K562 (cell line): ENCODE measurements around the gene PBX1. TPM values are rescaled to one million over a fixed set of nuclear protein-coding genes. Genes with fewer than 3 reads are reported as not detected.

Source experiments
- ATAC-seq: fragments of 200-7000 bp; cut with Tn5 transposase; 3 replicates; pipeline ENCODE4 v1.9.1; 2020; ENCODE audit warnings: moderate library complexity
- BruUV-seq: library from RNA; stranded (reverse); fragments of 400-500 nt; replicated peaks from 2 replicates; lab custom pipeline; 2021; lab: Mats Ljungman, UMichigan
- CTCF ChIA-PET: fragments of 300-600 bp; formaldehyde crosslinking; extraction: SDS; loops from one replicate; lab custom pipeline; 2021; ENCODE audit warnings: low intra/inter-chr PET ratio; lab: Yijun Ruan, JAX
- POLR2A ChIA-PET: fragments of 300-600, 350-650 bp; sonication (Branson Sonifier 250); formaldehyde crosslinking; extraction: SDS; loops from one replicate; lab custom pipeline; 2021; ENCODE audit warnings: antibody characterized with exemption, inconsistent platforms; lab: Yijun Ruan, JAX
- DNase-seq, 4 experiments: peaks; one replicate each; pipeline versions ENCODE4 v3.0.0 to v3.0.0-alpha.2; 2011 to 2018; ENCODE audit warnings: low spot score in 3 of 4, mixed read lengths in 3 of 4; ENCODE audit errors: extremely low read depth in 1 of 4
- FAIRE-seq: peaks from 2 replicates; lab custom pipeline; 2011; peaks lifted over from hg19 to GRCh38; lab: Jason Lieb, UNC
- H2AFZ ChIP-seq: 2 replicates; pipeline ENCODE4 v1.6.0; 2011; ENCODE audit warnings: low read depth, low read length, control low read depth, inconsistent platforms
- H3K27ac ChIP-seq: fragments of 200-600 bp; 3 replicates; pipeline ENCODE4 v1.8.0; 2011; ENCODE audit warnings: low read depth, mild to moderate bottlenecking, control low read depth, inconsistent platforms, low read length, moderate library complexity, mixed read lengths; ENCODE audit errors: extremely low read depth
- H3K27me3 ChIP-seq, 2 experiments: fragments of 300-600 bp in 1 of 2; 2 replicates in 1 of 2; 3 replicates in 1 of 2; pipeline versions ENCODE4 v1.6.0 to v1.8.0; 2011; ENCODE audit warnings: inconsistent platforms in 2 of 2, low read length in 2 of 2, mild to moderate bottlenecking in 1 of 2, mixed read lengths in 1 of 2, moderate library complexity in 1 of 2; ENCODE audit not compliant: control insufficient read depth in 2 of 2, insufficient read depth in 2 of 2
- H3K36me3 ChIP-seq: fragments of 300-600 bp; 3 replicates; pipeline ENCODE4 v1.8.0; 2011; ENCODE audit warnings: mild to moderate bottlenecking, low read length, inconsistent platforms; ENCODE audit not compliant: control insufficient read depth, insufficient read depth
- H3K4me1 ChIP-seq, 2 experiments: fragments of 200-600 bp in 1 of 2; replicated peaks in 1 of 2; 2 replicates in 1 of 2; 3 replicates in 1 of 2; pipeline versions ENCODE4 v1.5.1 to v1.8.0; 2011; ENCODE audit warnings: inconsistent platforms in 2 of 2, low read length in 2 of 2, mild to moderate bottlenecking in 1 of 2, mixed read lengths in 1 of 2, moderate library complexity in 1 of 2; ENCODE audit not compliant: control insufficient read depth in 2 of 2, insufficient read depth in 2 of 2
- H3K4me2 ChIP-seq: 2 replicates; pipeline ENCODE4 v1.6.1; 2011; ENCODE audit warnings: low read length, control low read depth, inconsistent platforms, mixed read lengths; ENCODE audit not compliant: insufficient read depth
- H3K4me3 ChIP-seq: fragments of 200-600 bp; sonication (generic), shearing (Covaris generic); 2 replicates; pipeline ENCODE4 v1.5.1; 2016; ENCODE audit warnings: control low read depth, inconsistent platforms
- H3K79me2 ChIP-seq: fragments of 200-600 bp; 3 replicates; pipeline ENCODE4 v1.8.0; 2011; ENCODE audit warnings: low read length, inconsistent platforms; ENCODE audit not compliant: control insufficient read depth, insufficient read depth
- H3K9ac ChIP-seq, 2 experiments: 2 replicates each; pipeline versions ENCODE4 v1.6.0 to v1.6.1; 2011; ENCODE audit warnings: low read depth in 2 of 2, low read length in 2 of 2, control low read depth in 1 of 2, inconsistent platforms in 1 of 2, mild to moderate bottlenecking in 1 of 2, mixed read lengths in 1 of 2; ENCODE audit not compliant: insufficient read depth in 1 of 2
- H3K9me1 ChIP-seq: one replicate; pipeline ENCODE4 v1.6.0; 2011; ENCODE audit warnings: inconsistent platforms, mild to moderate bottlenecking, low read length, moderate library complexity; ENCODE audit not compliant: control insufficient read depth, insufficient read depth
- H3K9me3 ChIP-seq: replicated peaks from 2 replicates; pipeline ENCODE4 v1.5.1; 2011; ENCODE audit warnings: low read depth, low read length, inconsistent platforms; ENCODE audit not compliant: control insufficient read depth, insufficient read depth
- H4K20me1 ChIP-seq: replicated peaks from 2 replicates; pipeline ENCODE4 v1.6.1; 2011; ENCODE audit warnings: low read length, inconsistent platforms, mixed read lengths; ENCODE audit not compliant: control insufficient read depth, insufficient read depth
- CTCF ChIP-seq, 3 experiments: IDR thresholded peaks in 2 of 3; conservative IDR thresholded peaks in 1 of 3; 2 replicates each; pipeline ENCODE4 v1.5.1; 2011 to 2012; ENCODE audit warnings: low read length in 3 of 3, mild to moderate bottlenecking in 3 of 3, control low read depth in 2 of 3, improper control_type of control experiment in 1 of 3, inconsistent platforms in 1 of 3, low read depth in 1 of 3, mixed read lengths in 1 of 3, moderate library complexity in 1 of 3; ENCODE audit not compliant: insufficient read depth in 2 of 3
- NBN ChIP-seq: fragments of 450-650 bp; IDR thresholded peaks from 2 replicates; pipeline ENCODE4 v1.6.1; 2016; ENCODE audit warnings: low read depth, mild to moderate bottlenecking
- NRF1 ChIP-seq, 2 experiments: fragments of 450-650 bp; IDR thresholded peaks in 1 of 2; conservative IDR thresholded peaks in 1 of 2; 2 replicates each; pipeline ENCODE4 v1.6.1; 2014; ENCODE audit warnings: mild to moderate bottlenecking in 2 of 2
- PCBP1 ChIP-seq: fragments of 200-400 bp; formaldehyde crosslinking; IDR thresholded peaks from 2 replicates; pipeline ENCODE4 v1.6.1; 2018; ENCODE audit warnings: mild to moderate bottlenecking, low read depth, low read length; ENCODE audit not compliant: poor library complexity, severe bottlenecking
- RAD21 ChIP-seq, 2 experiments: fragments of 250-450 bp in 1 of 2; fragments of 450-650 bp in 1 of 2; sonication (Bioruptor Pico) in 1 of 2; formaldehyde crosslinking in 1 of 2; IDR thresholded peaks in 1 of 2; conservative IDR thresholded peaks in 1 of 2; 2 replicates each; pipeline versions ENCODE4 v1.4.0 to v1.8.0; 2020 to 2022; ENCODE audit warnings: mild to moderate bottlenecking in 2 of 2, moderate library complexity in 1 of 2
- SMAD4 ChIP-seq: fragments of 250-450 bp; sonication (Bioruptor Pico); conservative IDR thresholded peaks from 2 replicates; pipeline ENCODE4 v1.8.0; 2021; ENCODE audit warnings: inconsistent platforms, mild to moderate bottlenecking, moderate library complexity
- TAF9B ChIP-seq: fragments of 450-650 bp; IDR thresholded peaks from 2 replicates; pipeline ENCODE4 v1.6.1; 2018; ENCODE audit warnings: mild to moderate bottlenecking; ENCODE audit not compliant: partially characterized antibody
- ZBTB8A ChIP-seq: fragments of 450-650 bp; IDR thresholded peaks from 2 replicates; pipeline ENCODE4 v1.6.1; 2018; ENCODE audit warnings: mild to moderate bottlenecking, moderate library complexity; ENCODE audit not compliant: partially characterized antibody
- ZKSCAN1 ChIP-seq: fragments of 150-350 bp; IDR thresholded peaks from 2 replicates; pipeline ENCODE4 v1.6.1; 2016; ENCODE audit warnings: low read depth, low read length
- WGBS: fragments of 100-300 bp; shearing (Covaris generic); methylation state at CpG from one replicate; pipeline ENCODE4 v1.1.6; 2016; ENCODE audit warnings: low coverage, mixed read lengths; ENCODE audit not compliant: insufficient coverage; ENCODE audit errors: missing lambda C conversion rate; 5-methylcytosine and 5-hydroxymethylcytosine counted together
- in situ Hi-C: fragments of 300-500 bp; cut with MboI; formaldehyde crosslinking; loops from 4 replicates; pipeline ENCODE4 v1.15.0; 2018; ENCODE audit warnings: inconsistent platforms, mixed read lengths
- intact Hi-C: fragments of 100-400 bp; cut with micrococcal nuclease; formaldehyde crosslinking; loops from 2 replicates; pipeline ENCODE4 v1.14.2; 2022
- polyA plus RNA-seq, 8 experiments: library from polyadenylated mRNA; depleted of rRNA in 4 of 8; stranded (reverse) in 5 of 8; unstranded in 3 of 8; fragments of >200 nt; fragmentation: Nextera tagmentation in 2 of 8; fragmentation: Illumina TruSeq in 1 of 8; extraction: Ambion mirVana in 2 of 8; extraction: Trizol in 1 of 8; gene quantifications; 2 replicates each; pipeline versions ENCODE4 v1.2.1 to v1.2.3, GENCODE V29; 2011 to 2014; ENCODE audit warnings: inconsistent platforms in 1 of 8, missing spikeins in 1 of 8
- total RNA-seq, 7 experiments: library from RNA; depleted of rRNA in 6 of 7; stranded (reverse); fragments of >200 nt in 6 of 7; fragmentation: Illumina TruSeq in 2 of 7; extraction: Trizol in 2 of 7; gene quantifications; 2 replicates each; pipeline versions ENCODE4 v1.2.1 to v1.2.3, GENCODE V29; 2011 to 2021; ENCODE audit warnings: low replicate concordance in 1 of 7
- TF ChIP-seq, protein P1 (sequence below): fragments of 250-450 bp; sonication (Bioruptor Pico); IDR thresholded peaks from 2 replicates; pipeline ENCODE4 v1.5.0; 2021; ENCODE audit warnings: mild to moderate bottlenecking, borderline replicate concordance

The PBX1 gene
- total and polyA plus RNA-seq, 9 of the 15 experiments (the other 6 are each of a cell fraction or from before 2014, with no cell fraction given) = 0.03 to 0.62 (median 0.17) TPM

- intact Hi-C loops = no loop called here
- Histone ChIP-seq H3K36me3 (no peaks in the 10 kb centered on the region), H2AFZ (no peak overlapping the region), H3K4me3 (no peak overlapping the region), H3K27ac (no peak overlapping the region), H3K9me1 (no peaks in the 10 kb centered on the region), H3K4me2 (no peak overlapping the region), H3K4me1 (peaks cover 4 to 34% of the 10 kb centered on the region in 2 experiments; a peak in 3 of 5 replicates), H3K79me2 (no peaks in the 10 kb centered on the region), H3K9ac (no peak overlapping the region), H3K27me3 (no peaks in the 10 kb centered on the region), H4K20me1 (no peaks in the 10 kb centered on the region), H3K9me3 (no peaks in the 10 kb centered on the region)
- in situ Hi-C loops = no loop called here
- no TSS peak for BruUV-seq
- no peak for FAIRE-seq
- TF ChIP-seq ZKSCAN1 (no peak), RAD21 (CRISPR knock-in tag; conservative IDR thresholded peaks at IDR 0.05 in 1 of 2, IDR thresholded peaks at IDR 0.05 in 1 of 2) (peak; percentile 9 to 19; a peak in 1 of 4 replicates), CTCF (IDR thresholded peaks at IDR 0.05 in 2 of 3, conservative IDR thresholded peaks at IDR 0.05 in 1 of 3; ENCODE audit: insufficient read depth in 2 of 3, low read depth in 1 of 3, low read length in 3 of 3) (peak; percentile 36 to 52 (median 42); a peak in 5 of 6 replicates)
- ChIA-PET CTCF (no interaction called here), POLR2A (no interaction called here)
- WGBS = 23% methylated on average over 1 of the region's 1 CpG
- DNase-seq = peak in 1 of 4 experiments; percentile 22
- peak; percentile 60 for ATAC-seq
Observed at GRCh38 chr1:164704954-164705353, 146.0 kb downstream of the PBX1 start.

DNA sequence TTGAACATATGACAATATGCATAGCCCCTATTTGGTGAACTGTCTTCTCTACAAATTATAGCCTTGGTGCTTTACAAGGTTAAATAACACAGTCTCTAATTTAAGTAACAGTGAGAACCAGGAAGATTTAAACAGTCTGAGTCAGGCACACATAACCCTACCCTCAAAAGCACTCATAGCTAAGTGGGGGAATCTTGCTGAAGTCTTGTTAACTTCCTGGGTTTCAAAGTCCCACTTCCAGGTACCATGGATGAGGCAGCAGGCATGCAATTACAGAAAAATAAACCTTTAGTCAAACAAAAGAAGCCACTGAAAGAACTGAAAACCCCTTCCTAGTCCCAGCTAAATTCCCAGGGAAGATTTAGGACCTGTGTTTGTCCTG is 147.6 kb downstream of the PBX1 start:
- H3K9me1 ChIP-seq = no peaks in the 10 kb centered on the region
- peak overlapping the region; percentile 62 for H2AFZ ChIP-seq
- H3K4me3 ChIP-seq = no peak overlapping the region
- CTCF ChIA-PET = no interaction called here
- H3K36me3 ChIP-seq = no peaks in the 10 kb centered on the region
- peaks cover 4 to 37% of the 10 kb centered on the region in 2 experiments; a peak in 3 of 5 replicates for H3K4me1 ChIP-seq
- FAIRE-seq (no peak), DNase-seq (no peak), ATAC-seq (no peak)
- POLR2A ChIA-PET = no interaction called here
- H4K20me1 ChIP-seq = no peaks in the 10 kb centered on the region
- in situ Hi-C loops = no loop called here
- no peaks in the 10 kb centered on the region for H3K27me3 ChIP-seq
- H3K9ac ChIP-seq = no peak overlapping the region
- no TSS peak for BruUV-seq
- H3K9me3 ChIP-seq = no peaks in the 10 kb centered on the region
- no peak overlapping the region for H3K27ac ChIP-seq
- H3K79me2 ChIP-seq = no peaks in the 10 kb centered on the region
- intact Hi-C loops = no loop called here
- H3K4me2 ChIP-seq = no peak overlapping the region
- TF ChIP-seq NRF1 (conservative IDR thresholded peaks at IDR 0.05 in 1 of 2, IDR thresholded peaks at IDR 0.05 in 1 of 2) (no peak), NBN (no peak), ZBTB8A (no peak), PCBP1 (no peak), SMAD4 (CRISPR knock-in tag) (no peak), TAF9B (no peak)
- TF ChIP-seq, protein P1, sequence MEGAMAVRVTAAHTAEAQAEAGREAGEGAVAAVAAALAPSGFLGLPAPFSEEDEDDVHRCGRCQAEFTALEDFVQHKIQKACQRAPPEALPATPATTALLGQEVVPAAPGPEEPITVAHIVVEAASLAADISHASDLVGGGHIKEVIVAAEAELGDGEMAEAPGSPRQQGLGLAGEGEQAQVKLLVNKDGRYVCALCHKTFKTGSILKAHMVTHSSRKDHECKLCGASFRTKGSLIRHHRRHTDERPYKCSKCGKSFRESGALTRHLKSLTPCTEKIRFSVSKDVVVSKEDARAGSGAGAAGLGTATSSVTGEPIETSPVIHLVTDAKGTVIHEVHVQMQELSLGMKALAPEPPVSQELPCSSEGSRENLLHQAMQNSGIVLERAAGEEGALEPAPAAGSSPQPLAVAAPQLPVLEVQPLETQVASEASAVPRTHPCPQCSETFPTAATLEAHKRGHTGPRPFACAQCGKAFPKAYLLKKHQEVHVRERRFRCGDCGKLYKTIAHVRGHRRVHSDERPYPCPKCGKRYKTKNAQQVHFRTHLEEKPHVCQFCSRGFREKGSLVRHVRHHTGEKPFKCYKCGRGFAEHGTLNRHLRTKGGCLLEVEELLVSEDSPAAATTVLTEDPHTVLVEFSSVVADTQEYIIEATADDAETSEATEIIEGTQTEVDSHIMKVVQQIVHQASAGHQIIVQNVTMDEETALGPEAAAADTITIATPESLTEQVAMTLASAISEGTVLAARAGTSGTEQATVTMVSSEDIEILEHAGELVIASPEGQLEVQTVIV (CRISPR knock-in tag) = no peak
